PC-3 (cell line): ENCODE measurements around the gene GALNT10. TPM values are rescaled to one million over a fixed set of nuclear protein-coding genes. Genes with fewer than 3 reads are reported as not detected.

Experiments
- ATAC-seq: fragments of 200-7000 bp; cut with Tn5 transposase; 2 replicates; pipeline ENCODE4 v1.9.1; 2020; ENCODE audit warnings: mild to moderate bottlenecking, moderate library complexity
- BruUV-seq: library from RNA; stranded (reverse); fragments of 400-500 nt; replicated peaks from 2 replicates; lab custom pipeline; 2021; lab: Mats Ljungman, UMichigan
- CTCF ChIA-PET: fragments of 300-600 bp; sonication (Branson Sonifier 250); formaldehyde crosslinking; loops from one replicate; lab custom pipeline; 2022; ENCODE audit warnings: antibody characterized with exemption; lab: Charles Lee
- POLR2A ChIA-PET: fragments of 300-600 bp; sonication (Branson Sonifier 250); formaldehyde crosslinking; loops from one replicate; lab custom pipeline; 2022; ENCODE audit warnings: antibody characterized with exemption; ENCODE audit not compliant: unreplicated experiment; lab: Charles Lee
- DNase-seq: peaks from one replicate; pipeline ENCODE4 v3.0.0-alpha.2; 2015
- H2AFZ ChIP-seq: fragments of 300-600 bp; sonication (generic); 2 replicates; pipeline ENCODE4 v1.6.0; 2016; ENCODE audit warnings: antibody characterized with exemption, low read length
- H3F3A ChIP-seq: fragments of 300-600 bp; sonication (generic); one replicate; pipeline ENCODE4 v1.6.0; 2017; ENCODE audit warnings: antibody characterized with exemption, low read length, control low read depth, mild to moderate bottlenecking; ENCODE audit not compliant: unreplicated experiment
- H3K27ac ChIP-seq: fragments of 300-600 bp; sonication (generic); 2 replicates; pipeline ENCODE4 v1.5.1; 2016; ENCODE audit warnings: mild to moderate bottlenecking, low read length
- H3K27me3 ChIP-seq: fragments of 300-600 bp; sonication (generic); 2 replicates; pipeline ENCODE4 v1.6.1; 2016; ENCODE audit warnings: low read length, mixed read lengths
- H3K36me3 ChIP-seq: fragments of 300-600 bp; sonication (generic); 2 replicates; pipeline ENCODE4 v1.6.1; 2016; ENCODE audit warnings: low read depth, mixed run types, low read length, mixed read lengths
- H3K4me1 ChIP-seq: fragments of 300-600 bp; sonication (generic); 2 replicates; pipeline ENCODE4 v1.5.1; 2016; ENCODE audit warnings: low read length; ENCODE audit not compliant: insufficient read depth
- H3K4me2 ChIP-seq: fragments of 300-600 bp; sonication (generic); 2 replicates; pipeline ENCODE4 v1.6.0; 2016; ENCODE audit warnings: low read length
- H3K4me3 ChIP-seq: fragments of 300-600 bp; sonication (generic); 2 replicates; pipeline ENCODE4 v1.5.1; 2016; ENCODE audit warnings: mild to moderate bottlenecking, low read length, mixed read lengths
- H3K79me2 ChIP-seq: fragments of 300-600 bp; sonication (generic); 2 replicates; pipeline ENCODE4 v1.6.1; 2017; ENCODE audit warnings: low read length, mixed read lengths
- H3K9ac ChIP-seq: fragments of 300-600 bp; sonication (generic); 2 replicates; pipeline ENCODE4 v1.6.0; 2016; ENCODE audit warnings: mild to moderate bottlenecking, low read length
- H3K9me2 ChIP-seq: fragments of 300-600 bp; sonication (generic); replicated peaks from 2 replicates; pipeline ENCODE4 v1.6.1; 2016; ENCODE audit warnings: mixed run types, low read length, mixed read lengths
- H3K9me3 ChIP-seq: fragments of 300-600 bp; sonication (generic); 2 replicates; pipeline ENCODE4 v1.6.1; 2016; ENCODE audit warnings: low read length, mixed read lengths
- H4K20me1 ChIP-seq: fragments of 300-600 bp; sonication (generic); 2 replicates; pipeline ENCODE4 v1.6.1; 2016; ENCODE audit warnings: low read length, mixed read lengths
- EZH2 ChIP-seq: fragments of 300-600 bp; sonication (generic); IDR thresholded peaks from one replicate; pipeline ENCODE4 v1.6.1; 2017; ENCODE audit warnings: antibody characterized with exemption, mild to moderate bottlenecking, low read length; ENCODE audit not compliant: unreplicated experiment
- EZH2phosphoT487 ChIP-seq: fragments of 300-600 bp; sonication (generic); IDR thresholded peaks from 2 replicates; pipeline ENCODE4 v1.6.1; 2018; ENCODE audit warnings: mild to moderate bottlenecking, antibody characterized with exemption, low read length, borderline replicate concordance
- intact Hi-C: fragments of 100-400 bp; cut with micrococcal nuclease; formaldehyde crosslinking; loops from 2 replicates; pipeline ENCODE4 v1.9.0; 2023
- total RNA-seq: library from RNA; depleted of rRNA; stranded (reverse); fragments of >200 nt; gene quantifications from 2 replicates; pipeline ENCODE4 v1.2.3, GENCODE V29; 2014
- TF ChIP-seq, protein P1 (sequence below): fragments of 300-600 bp; sonication (generic); conservative IDR thresholded peaks from 2 replicates; pipeline ENCODE4 v1.5.1; 2017; ENCODE audit warnings: antibody characterized with exemption, low read depth, mild to moderate bottlenecking, low read length

The GALNT10 gene
- total RNA-seq, 1 experiment from 2014 or later: 46.2 TPM

DNA sequence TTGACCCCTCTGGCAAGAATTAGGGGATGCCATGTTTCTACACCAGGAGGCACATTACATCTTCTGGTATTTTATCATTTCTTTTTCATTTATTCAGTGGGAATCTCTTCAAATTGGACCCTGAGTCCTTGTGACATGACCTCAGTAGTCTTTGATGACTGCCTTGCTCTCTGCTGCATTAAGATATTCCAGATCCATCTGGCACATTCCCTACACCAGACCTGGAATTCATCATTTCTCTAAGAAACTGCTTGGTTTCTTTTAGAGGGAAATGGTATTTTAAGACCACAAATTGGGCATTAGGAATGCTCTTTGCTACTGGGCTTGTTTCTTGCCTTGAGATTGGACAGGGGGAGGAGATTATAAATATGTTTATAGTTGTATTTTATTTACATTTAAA lies 61.0 kb downstream of the GALNT10 start:
- no peak for ATAC-seq
- intact Hi-C loops: no loop called here
- H3K4me2 ChIP-seq: no peak overlapping the region
- TF ChIP-seq, protein P1, sequence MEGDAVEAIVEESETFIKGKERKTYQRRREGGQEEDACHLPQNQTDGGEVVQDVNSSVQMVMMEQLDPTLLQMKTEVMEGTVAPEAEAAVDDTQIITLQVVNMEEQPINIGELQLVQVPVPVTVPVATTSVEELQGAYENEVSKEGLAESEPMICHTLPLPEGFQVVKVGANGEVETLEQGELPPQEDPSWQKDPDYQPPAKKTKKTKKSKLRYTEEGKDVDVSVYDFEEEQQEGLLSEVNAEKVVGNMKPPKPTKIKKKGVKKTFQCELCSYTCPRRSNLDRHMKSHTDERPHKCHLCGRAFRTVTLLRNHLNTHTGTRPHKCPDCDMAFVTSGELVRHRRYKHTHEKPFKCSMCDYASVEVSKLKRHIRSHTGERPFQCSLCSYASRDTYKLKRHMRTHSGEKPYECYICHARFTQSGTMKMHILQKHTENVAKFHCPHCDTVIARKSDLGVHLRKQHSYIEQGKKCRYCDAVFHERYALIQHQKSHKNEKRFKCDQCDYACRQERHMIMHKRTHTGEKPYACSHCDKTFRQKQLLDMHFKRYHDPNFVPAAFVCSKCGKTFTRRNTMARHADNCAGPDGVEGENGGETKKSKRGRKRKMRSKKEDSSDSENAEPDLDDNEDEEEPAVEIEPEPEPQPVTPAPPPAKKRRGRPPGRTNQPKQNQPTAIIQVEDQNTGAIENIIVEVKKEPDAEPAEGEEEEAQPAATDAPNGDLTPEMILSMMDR: no peak
- TF ChIP-seq EZH2 (no peak), EZH2phosphoT487 (no peak)
- H3K9me3 ChIP-seq: no peaks in the 10 kb centered on the region
- H3K27me3 ChIP-seq: no peaks in the 10 kb centered on the region
- DNase-seq: no peak
- no peak overlapping the region for H2AFZ ChIP-seq
- H3K36me3 ChIP-seq: no peaks in the 10 kb centered on the region
- H3F3A ChIP-seq: no peaks in the 10 kb centered on the region
- no peak overlapping the region for H3K27ac ChIP-seq
- ChIA-PET CTCF (no interaction called here), POLR2A (no interaction called here)
- no TSS peak for BruUV-seq
- H3K4me3 ChIP-seq: no peak overlapping the region
- H3K9ac ChIP-seq: no peak overlapping the region
- H3K79me2 ChIP-seq: peaks cover 8% of the 10 kb centered on the region; the same call in 1 of the 2 replicates
- no peaks in the 10 kb centered on the region for H4K20me1 ChIP-seq
- H3K4me1 ChIP-seq: no peaks in the 10 kb centered on the region
- no peaks in the 10 kb centered on the region for H3K9me2 ChIP-seq

DNA sequence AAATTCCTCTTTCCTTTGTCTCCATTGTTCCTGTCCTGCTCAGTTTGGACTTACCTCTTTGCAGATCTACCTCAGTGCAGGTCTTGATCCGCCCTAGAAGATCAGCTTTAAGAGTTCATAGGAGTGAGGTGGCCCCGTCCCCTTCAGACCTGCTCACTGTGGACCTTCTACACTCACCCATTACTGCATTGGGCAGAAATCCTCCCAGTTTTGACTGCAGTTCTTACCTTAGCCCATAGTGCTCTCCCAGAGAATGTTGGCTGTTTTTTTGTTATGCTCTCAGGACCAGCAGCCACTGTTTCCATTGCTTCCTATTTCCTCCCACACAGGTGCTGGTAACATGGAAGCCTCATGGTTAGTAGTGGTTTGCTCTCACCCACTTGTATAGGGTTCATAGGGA lies 63.3 kb downstream of the GALNT10 start:
- no peak overlapping the region for H3K9ac ChIP-seq
- no peak overlapping the region for H3K27ac ChIP-seq
- ChIA-PET POLR2A (no interaction called here), CTCF (no interaction called here)
- peaks cover 6% of the 10 kb centered on the region; the same call in 1 of the 2 replicates for H3K79me2 ChIP-seq
- H3K36me3 ChIP-seq: no peaks in the 10 kb centered on the region
- H3K4me2 ChIP-seq: no peak overlapping the region
- intact Hi-C loops: no loop called here
- no peaks in the 10 kb centered on the region for H3K9me3 ChIP-seq
- no peaks in the 10 kb centered on the region for H3F3A ChIP-seq
- DNase-seq (no peak), ATAC-seq (no peak)
- no peak overlapping the region for H2AFZ ChIP-seq
- BruUV-seq: no TSS peak
- H3K4me1 ChIP-seq: no peaks in the 10 kb centered on the region
- H3K4me3 ChIP-seq: no peak overlapping the region
- no peaks in the 10 kb centered on the region for H3K9me2 ChIP-seq
- no peaks in the 10 kb centered on the region for H4K20me1 ChIP-seq
- TF ChIP-seq EZH2phosphoT487: no peak
- no peak for TF ChIP-seq EZH2
- TF ChIP-seq, protein P1: no peak
- no peaks in the 10 kb centered on the region for H3K27me3 ChIP-seq

DNA sequence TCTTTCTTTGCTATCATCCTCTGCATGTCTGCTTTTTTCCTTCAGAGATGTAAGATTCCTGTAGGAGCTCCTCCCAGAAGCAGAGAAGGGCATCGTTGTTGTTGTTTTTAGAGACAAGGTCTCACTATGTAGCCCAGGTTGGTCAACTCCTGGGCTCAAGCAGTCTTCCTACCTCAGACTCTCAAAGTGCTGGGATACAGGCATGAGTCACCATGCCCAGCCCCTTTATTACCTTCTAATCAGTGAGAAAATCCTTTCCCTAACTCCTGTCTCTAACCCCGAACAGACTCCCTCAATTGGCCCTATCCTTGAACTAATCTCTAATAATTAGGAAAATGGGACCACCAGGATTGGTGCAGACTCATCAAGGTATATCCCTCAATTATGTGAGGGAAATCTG lies 64.4 kb downstream of the GALNT10 start:
- DNase-seq: no peak
- Histone ChIP-seq H3K36me3 (no peaks in the 10 kb centered on the region), H3K9me3 (no peaks in the 10 kb centered on the region), H3K4me2 (no peak overlapping the region), H3K4me1 (no peaks in the 10 kb centered on the region), H3K4me3 (no peak overlapping the region), H3K79me2 (no peaks in the 10 kb centered on the region), H3K27me3 (no peaks in the 10 kb centered on the region), H3K9me2 (no peaks in the 10 kb centered on the region), H2AFZ (no peak overlapping the region), H3K9ac (no peak overlapping the region), H4K20me1 (no peaks in the 10 kb centered on the region), H3F3A (no peaks in the 10 kb centered on the region), H3K27ac (no peak overlapping the region)
- no peak for ATAC-seq
- POLR2A ChIA-PET: no interaction called here
- TF ChIP-seq EZH2: no peak
- TF ChIP-seq EZH2phosphoT487: no peak
- TF ChIP-seq, protein P1: no peak
- CTCF ChIA-PET: no interaction called here
- intact Hi-C loops: no loop called here
- BruUV-seq: no TSS peak
